Spleen (tissue), 7 donors: ENCODE results near the gene IL1RAPL2.

Source experiments
- CTCF ChIP-seq, 11 experiments: fragments of 200-600 bp in 7 of 11; fragments of 450-650 bp in 4 of 11; sonication (generic) in 4 of 11; IDR thresholded peaks in 8 of 11; conservative IDR thresholded peaks in 3 of 11; 1 replicate in 7 of 11; 2 replicates in 4 of 11; pipeline versions ENCODE4 v1.4.0 to v1.8.0; 2016 to 2021; ENCODE audit warnings: antibody characterized with exemption in 11 of 11, inconsistent platforms in 4 of 11, mild to moderate bottlenecking in 1 of 11
- POLR2AphosphoS5 ChIP-seq, 3 donors: sonication (generic); formaldehyde crosslinking; IDR thresholded peaks; one replicate each; pipeline ENCODE4 v1.5.1; 2017; ENCODE audit warnings: antibody characterized with exemption in 3 of 3
- donor health status: DM: no; HTN: no; CAD: no; lungs with moderate emphysema.
- donor health status: DM: no; HTN: no; CAD: no.
- donor health status: DM: no; HTN: no; CAD: no.

GRCh38 chrX:105297041-105297440 lies 731.0 kb downstream of the IL1RAPL2 start:
- no peak for TF ChIP-seq CTCF (IDR thresholded peaks at IDR 0.05 in 8 of 11, conservative IDR thresholded peaks at IDR 0.05 in 3 of 11)
- no peak for TF ChIP-seq POLR2AphosphoS5 (IDR thresholded peaks at IDR 0.05)
